ENCODE results near the gene GDPD5.

DNA sequence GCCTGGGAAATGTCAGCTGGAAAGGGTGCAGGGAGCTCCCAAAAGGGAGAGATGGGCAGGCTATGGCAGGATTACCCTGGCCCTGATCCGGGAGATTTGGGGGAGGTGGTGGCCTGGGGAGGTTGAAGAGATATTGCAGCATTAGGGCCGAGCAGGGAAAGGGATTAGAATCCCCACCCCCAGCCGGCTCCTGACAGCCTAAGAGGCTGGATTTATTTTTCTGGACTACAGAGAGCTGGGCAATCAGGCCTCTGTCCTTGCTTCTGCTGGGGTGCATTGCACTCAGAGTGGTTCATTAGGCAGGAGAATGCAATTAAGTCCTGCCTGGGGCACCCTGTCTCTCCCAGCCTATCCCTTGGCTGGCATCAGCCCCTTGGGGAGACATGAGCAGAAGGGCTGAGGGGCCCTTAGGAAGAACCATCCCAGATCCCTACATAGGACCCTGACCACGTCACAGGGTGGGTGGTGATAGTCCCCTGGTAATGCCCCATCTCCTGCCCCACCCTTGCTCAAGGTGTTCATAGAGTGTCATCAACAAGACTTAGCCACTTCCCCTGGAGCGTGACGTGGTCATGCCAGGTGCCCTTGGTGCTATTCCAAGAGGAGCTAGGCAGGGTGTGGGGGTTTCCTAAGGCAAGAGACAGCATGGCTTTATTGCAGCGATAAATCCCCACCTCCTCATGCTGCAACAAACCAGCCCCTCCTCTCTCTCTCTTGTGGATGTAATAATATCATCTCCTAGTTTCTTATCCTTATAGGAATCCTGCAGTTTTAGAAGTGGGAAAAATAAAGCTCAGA lies 54.4 kb downstream of the GDPD5 start:
- TF ChIP-seq POLR2AphosphoS5 (IDR thresholded peaks at IDR 0.05; ENCODE audit: insufficient read depth, low read depth, low read length) (no peak), MAX (IDR thresholded peaks at IDR 0.05; ENCODE audit: insufficient read depth, insufficient read length) (no peak), POLR2A (IDR thresholded peaks at IDR 0.05; ENCODE audit: low read depth, low read length) (no peak)

Measured in endothelial cell of umbilical vein (primary cell).